Suprapubic skin (tissue), 3 donors: ENCODE results near the gene PGGHG.

ENCODE experiments used
- POLR2AphosphoS5 ChIP-seq, 3 donors: sonication (generic); formaldehyde crosslinking; IDR thresholded peaks; one replicate each; pipeline ENCODE4 v1.6.1; 2017; ENCODE audit warnings: antibody characterized with exemption in 3 of 3
- TF ChIP-seq, protein P1 (sequence below), 2 donors: fragments of 200-600 bp in 1 of 2; fragments of 450-650 bp in 1 of 2; sonication (generic) in 1 of 2; IDR thresholded peaks; one replicate each; pipeline ENCODE4 v1.5.1; 2016 to 2019; ENCODE audit warnings: antibody characterized with exemption in 2 of 2, mild to moderate bottlenecking in 1 of 2, moderate library complexity in 1 of 2

DNA sequence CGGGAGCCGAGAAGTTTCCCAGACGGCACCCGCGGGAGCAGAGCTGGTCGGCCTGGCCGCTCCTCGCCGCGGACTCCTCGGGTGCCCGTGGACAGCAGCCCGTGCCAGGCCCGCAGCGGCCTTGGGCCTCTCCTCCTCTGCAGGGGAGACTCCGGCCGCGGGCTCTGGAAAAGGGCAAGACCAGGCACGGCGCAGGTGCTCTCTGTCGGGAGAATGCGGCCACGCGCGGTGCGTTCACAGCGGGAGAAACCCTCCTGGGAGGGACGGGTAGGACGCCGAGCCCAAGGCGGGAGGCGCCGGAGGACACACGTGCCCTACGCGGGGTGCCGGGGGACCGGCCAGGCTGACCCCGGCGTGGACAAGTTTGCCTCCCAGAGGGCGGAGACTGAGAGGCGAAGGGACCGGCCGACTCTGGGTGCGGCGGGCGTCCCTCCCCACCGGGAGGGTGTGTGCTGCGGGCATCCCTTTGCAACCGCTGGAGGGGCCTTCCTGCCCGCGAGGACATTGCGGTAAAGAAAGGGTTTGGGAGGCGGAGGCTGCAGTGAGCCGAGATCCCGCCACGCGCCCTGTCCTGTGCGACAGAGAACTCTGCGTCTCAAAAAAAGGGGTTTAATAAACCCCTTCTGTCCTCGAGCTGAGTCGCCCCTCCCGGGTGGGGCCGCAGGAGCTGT lies 27.2 kb downstream of the PGGHG start:
- TF ChIP-seq, protein P1, sequence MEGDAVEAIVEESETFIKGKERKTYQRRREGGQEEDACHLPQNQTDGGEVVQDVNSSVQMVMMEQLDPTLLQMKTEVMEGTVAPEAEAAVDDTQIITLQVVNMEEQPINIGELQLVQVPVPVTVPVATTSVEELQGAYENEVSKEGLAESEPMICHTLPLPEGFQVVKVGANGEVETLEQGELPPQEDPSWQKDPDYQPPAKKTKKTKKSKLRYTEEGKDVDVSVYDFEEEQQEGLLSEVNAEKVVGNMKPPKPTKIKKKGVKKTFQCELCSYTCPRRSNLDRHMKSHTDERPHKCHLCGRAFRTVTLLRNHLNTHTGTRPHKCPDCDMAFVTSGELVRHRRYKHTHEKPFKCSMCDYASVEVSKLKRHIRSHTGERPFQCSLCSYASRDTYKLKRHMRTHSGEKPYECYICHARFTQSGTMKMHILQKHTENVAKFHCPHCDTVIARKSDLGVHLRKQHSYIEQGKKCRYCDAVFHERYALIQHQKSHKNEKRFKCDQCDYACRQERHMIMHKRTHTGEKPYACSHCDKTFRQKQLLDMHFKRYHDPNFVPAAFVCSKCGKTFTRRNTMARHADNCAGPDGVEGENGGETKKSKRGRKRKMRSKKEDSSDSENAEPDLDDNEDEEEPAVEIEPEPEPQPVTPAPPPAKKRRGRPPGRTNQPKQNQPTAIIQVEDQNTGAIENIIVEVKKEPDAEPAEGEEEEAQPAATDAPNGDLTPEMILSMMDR (IDR thresholded peaks at IDR 0.05): no peak
- no peak for TF ChIP-seq POLR2AphosphoS5 (IDR thresholded peaks at IDR 0.05)
